HT1080 (cell line): ENCODE data around the gene CSNK1A1L. TPM values are rescaled to one million over a fixed set of nuclear protein-coding genes. Genes with fewer than 3 reads are reported as not detected.
A peak's percentile ranks its signal among the peaks of the same experiment; 100 is the strongest.

Source experiments
- DNase-seq: peaks from one replicate; pipeline ENCODE4 v3.0.0-alpha.2; 2015; ENCODE audit warnings: low read depth
- total RNA-seq: library from RNA; depleted of rRNA; stranded (reverse); fragments of >200 nt; shearing (Covaris generic); gene quantifications from 2 replicates; pipeline ENCODE4 v1.2.3, GENCODE V29; 2014

CSNK1A1L gene
- total RNA-seq, 1 experiment from 2014 or later, result not detected

DNA sequence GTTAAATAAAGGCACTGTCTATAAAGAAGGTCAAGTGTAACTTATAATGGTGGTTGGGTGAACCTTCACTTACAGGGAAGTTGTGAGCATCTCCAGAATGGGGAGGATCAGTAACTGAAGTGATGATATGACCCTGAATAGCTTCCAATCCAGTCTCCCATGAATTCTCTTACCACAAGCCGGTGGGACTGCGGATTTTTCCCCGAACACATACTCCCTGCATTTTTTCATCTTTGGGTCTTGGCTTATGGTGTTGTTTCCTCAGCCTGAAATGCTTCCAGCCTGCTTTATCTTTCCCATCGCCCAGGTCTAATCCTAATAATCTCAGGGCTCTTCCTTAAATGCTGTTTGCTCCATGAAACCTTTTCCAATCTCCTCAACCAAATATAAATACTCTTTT is 2.0 kb upstream of the CSNK1A1L start:
- no peak for DNase-seq

DNA sequence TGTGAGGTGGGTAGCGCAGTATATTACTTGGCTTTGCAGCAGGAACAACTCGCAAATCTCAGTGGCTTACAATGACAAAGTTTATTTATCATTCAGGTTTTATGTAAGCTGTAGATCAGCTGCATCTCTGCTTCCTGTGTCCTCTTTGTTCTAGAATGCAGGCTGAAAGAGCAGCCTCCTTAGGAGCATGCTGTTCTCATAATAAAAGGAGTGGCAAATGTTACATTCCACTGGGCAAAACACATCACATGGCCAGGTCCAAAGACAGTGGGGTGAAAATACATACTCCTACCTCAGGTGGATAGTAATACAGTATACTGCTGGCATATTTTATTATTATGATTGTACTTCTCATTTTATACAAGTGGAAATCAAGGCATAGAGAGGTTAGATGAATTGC is 1.2 kb upstream of the CSNK1A1L start:
- DNase-seq, result no peak

DNA sequence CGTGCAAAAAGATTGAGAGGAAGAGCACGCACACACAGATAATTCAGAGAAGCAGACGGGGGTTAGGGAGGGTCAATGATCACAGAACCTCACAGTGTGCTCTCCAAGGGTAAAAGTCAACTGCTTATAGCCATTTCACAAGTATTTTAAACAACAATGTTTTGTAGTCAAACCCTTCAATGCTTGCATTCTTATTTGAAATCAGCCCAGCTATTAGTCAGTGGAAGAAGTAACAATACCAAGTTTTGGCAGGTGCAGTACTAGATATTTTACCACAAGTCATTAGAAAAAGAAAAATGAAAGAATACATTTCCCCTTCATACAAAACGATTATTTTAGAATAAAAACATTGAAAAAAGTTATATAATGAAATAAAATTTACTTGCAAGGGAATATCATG is 2.6 kb downstream of the CSNK1A1L start:
- no peak for DNase-seq

DNA sequence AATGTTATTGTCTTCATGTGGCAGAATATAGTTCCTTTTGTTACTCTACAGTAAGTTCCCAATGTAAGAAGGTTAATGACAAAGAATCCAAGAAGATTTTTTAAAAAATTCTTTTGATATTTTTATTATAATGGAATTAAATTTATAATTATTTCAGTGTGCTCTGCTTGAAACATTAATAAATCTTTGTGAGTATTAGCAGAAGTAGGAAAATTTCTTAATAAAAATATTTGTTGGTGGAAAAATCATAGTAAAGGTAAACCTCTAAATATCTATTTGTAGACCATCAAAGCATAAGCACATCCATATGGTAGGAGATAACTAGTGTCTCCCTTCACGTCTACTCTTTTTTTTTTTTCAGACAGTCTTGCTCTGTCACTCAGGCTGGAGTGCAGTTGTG is 4.3 kb downstream of the CSNK1A1L start:
- DNase-seq, result no peak

DNA sequence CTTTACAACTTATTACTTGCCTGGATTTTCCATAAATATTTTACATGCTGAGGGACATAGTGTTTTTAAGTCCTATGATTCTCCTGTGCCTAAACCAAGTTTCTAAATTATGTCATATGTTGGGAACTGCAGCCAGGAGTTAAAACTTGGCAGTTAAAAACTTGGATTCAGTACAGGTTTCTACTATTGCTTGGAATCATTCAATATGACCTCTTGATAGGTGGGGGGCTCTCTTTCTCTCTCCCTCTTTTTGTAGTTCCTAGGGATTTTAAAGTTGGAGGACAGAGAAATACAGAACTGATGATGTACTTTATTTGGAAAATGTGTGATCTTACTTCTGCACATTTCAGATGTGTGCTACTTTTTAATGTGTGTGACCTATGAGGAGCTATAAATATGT is 4.7 kb downstream of the CSNK1A1L start:
- DNase-seq, result no peak

DNA sequence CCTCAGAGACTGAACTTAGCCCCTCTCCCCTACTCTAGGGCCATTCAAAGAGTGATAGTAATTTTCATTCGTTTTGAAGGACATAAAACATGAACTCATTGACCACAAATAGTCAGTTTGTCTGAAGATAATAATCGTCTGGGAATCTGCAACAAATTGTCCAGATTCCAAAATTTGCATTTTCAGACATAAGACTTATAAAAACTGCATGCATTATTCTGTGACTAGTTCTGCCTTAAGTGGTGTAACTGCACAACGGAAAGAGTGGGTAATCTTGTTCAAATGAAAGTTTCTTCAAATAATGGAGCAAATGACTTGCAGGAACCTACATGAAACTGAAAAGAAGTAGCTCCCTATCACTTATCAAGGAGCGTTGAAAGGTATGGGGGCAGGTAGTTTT is 8.4 kb downstream of the CSNK1A1L start:
- DNase-seq, result no peak

DNA sequence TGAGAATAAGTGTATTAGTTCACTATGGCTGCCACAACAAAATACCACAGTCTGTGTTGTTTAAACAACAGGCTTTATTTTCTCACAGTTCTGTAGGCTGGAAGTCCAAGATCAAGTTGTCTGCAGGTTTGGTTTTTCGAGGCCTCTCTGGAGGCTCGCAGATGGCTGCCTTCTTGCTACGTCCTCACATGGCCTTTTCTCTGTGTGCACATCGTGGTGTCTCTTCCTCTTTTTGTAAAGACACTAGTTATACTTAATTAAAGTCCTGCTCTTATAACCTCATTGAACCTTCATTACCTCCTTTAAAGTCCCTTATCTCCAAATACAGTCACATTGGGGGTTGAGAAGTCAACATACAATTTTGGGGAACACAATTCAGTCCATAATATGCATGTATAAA is 10.6 kb downstream of the CSNK1A1L start:
- DNase-seq, result no peak

DNA sequence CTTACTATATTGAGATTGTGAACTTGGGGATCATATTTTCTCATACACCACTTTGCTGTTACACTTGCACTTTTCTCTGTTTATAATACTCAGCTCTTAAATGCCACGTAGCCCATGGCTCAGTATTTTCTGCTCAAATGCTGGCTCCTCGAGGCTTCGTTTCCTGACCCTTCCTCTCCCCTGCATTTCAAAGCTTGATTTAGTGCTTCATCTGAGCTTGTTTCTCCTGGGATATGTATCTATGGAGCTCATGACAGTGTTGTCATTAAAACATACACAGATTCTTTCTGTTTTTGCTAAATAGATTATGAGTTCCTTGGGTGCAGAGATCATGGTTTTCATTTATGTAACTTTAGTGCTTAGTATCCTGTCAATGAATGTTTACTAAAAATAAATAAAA is 11.4 kb downstream of the CSNK1A1L start:
- DNase-seq, result no peak

DNA sequence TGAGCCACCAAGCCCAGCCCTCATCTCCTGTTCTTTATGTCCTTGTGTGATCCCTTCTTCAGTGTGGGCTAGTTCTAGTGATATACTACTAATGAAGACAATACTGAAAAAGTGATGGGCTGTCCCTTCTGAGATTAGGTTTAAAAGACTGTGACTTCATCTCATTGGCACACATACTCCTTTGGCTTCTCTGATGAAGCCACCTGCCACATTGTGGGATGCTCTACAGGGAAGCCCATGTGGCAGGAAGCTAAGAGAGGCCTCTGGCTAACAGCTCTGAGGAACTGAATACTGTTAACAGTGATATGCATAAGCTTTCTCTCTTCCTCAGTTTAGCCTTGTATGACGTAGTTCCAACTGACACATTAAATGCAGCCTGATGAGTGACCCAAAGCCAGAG is 13.6 kb downstream of the CSNK1A1L start:
- no peak for DNase-seq

DNA sequence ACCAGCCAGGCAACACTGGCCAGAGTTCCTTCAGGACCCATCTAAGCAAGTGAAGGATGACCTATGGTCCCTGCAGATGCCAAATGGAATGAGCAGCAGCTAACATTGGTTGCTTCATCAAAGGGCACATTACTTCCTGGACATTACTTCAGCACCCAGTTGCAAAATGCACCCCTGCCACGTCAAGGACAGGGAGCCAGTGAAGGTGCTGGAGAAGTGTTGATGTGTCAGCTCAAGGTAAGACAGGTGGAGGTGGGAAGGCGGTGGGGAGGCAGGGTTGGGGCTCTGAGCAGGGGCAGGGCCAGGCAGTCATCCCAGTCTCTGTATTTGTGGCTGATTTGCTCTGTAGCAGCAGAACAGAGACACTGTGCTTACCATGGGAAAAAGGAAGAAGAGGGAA is 14.6 kb downstream of the CSNK1A1L start:
- no peak for DNase-seq

DNA sequence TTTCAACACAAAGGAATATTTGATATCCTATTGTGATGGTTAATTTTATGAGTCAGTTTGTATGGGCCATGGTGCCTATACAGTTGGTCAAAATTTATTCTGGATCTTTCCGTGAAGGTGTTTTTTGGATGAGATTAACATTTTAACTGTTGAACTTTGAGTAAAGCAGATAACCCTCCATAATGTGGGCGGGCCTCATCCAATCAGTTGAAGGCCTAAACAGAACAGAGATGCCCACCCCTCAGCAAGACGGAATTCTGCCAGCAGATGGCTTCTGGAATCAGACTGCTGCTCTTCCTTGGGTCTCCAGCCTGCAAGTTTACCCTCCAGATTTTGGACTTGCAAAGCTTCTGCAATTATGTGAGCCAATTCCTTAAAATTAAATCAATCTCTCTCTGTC is 16.0 kb downstream of the CSNK1A1L start:
- DNase-seq, result no peak

DNA sequence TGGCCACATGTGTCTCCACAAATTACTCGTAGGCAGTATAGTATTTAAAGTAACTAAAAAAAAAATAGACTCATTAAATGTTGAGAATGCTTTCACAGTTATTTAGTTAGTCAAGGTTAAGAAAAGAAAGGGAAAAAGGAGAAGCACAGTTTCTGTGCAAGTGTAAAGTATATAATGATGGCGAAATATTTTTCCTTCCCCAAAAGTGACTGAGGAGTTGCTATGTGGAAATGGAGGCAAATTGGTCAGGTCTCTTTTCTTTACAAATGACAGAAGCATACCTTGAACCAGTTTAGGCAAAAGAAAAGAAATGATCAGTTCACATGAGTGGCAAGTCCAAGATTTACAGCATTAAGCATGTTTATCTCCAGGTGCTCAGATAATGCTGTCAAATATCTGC is 18.0 kb downstream of the CSNK1A1L start:
- no peak for DNase-seq

DNA sequence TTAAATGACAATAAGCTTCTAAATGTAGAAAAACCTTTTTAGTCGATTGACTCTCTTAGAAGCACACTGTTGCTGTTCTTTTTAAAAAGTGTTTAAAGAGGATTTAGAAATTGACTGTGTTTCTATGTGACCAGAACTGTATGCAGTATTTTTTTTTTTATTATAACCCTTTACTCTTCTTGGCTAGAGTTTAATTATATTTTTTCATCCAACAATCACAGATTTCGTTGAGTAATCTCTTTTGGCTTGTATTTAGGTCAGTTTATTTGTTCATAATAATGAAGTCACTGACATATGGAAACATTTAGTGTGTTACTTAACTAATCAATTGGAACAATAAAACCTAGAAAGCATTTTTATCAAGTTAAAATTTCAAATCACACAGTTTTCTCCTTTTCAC is 19.9 kb downstream of the CSNK1A1L start:
- DNase-seq, result no peak

DNA sequence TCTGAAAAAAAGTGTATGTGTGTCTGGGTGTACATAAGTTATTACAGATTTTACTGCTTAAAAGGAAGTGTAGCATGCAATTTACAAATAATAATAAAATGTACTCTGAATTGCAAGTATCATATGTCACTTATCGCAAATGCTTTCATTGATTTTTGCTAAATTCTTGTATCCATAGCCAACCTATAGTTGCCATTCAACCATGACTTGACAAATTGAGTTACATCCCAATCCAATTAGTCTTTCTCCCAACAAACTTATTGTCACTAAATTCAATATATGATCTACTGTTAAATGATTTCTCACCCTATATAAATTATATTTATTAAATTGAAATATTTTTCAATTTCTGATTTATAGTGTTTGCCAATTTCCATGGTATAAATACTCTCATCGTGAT is 28.6 kb downstream of the CSNK1A1L start:
- DNase-seq, result no peak

DNA sequence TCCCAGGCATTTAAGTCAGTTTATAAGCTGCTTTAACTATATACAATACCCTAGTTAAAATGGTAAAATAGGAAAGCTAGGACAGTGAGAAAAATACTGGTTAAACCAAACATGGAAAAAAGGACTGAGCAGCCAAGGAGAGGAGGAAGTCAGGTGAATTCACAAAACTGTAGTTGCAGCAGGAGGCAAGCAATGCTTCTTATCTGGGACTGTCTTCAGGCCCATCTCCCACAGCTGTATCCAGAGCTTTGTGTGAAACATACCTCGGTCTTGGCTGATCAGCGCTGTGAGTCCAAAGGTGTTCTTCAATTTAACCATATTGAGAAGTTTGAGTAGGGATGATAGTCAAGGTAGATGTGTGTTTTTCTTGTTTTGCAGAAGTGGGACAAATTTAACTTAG is 30.3 kb downstream of the CSNK1A1L start:
- no peak for DNase-seq

DNA sequence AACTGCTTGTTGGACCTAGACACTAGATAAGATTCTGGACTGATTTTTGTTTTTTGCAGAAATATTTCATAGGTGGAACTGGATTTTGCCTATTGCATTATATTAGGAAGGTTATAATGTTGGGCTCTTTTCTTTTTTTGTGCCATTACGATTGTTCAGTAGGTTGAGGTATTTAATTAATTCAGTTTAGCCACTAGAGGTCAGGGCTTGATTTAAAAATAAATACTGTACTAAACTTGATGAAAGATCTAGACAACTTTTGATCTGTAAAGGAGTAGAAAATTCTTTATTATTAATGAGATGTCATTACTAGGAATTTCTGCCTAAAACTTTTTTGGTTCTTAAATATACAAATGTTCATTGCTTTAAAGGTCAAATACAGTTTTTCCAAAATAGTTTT is 30.8 kb downstream of the CSNK1A1L start:
- DNase-seq, result peak; percentile 30

DNA sequence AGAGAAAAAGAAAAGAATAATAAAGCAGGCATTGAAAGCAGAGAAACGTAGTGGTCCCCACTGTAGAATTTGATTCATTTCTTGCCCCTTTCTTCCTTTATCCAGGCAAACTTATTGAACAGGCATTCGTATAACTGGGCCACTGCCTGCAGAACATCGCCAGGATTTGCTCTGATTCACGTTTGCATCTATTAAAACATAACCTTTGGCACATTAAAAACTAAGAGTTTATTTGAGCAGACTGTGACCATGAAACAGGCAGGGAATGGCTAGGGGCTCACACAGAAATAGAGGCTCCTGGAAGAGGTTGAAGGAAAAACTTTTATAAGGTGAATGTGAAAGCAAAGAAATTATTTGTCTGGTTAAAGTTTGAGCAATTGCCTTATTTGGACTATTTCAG is 33.4 kb downstream of the CSNK1A1L start:
- no peak for DNase-seq

DNA sequence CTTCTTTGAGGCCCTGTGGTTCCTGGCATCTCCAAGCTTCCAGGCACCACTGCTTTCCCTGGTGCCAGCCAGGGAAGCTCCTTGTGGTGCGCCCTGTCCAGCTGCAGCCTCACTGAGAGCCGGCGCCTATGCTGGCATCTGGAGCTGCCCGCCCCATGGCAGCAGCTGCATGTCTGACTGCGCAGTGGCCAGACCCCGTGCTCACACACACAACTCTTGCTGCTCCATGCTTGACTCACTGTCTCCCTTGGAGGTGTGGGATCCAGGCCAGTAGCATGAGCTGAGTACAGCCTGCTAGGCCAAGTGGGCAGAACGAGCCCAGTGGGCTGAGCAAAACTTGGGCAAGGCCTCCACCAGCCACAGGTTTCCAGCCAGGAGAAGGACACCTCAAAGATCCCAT is 34.5 kb downstream of the CSNK1A1L start:
- DNase-seq, result no peak

DNA sequence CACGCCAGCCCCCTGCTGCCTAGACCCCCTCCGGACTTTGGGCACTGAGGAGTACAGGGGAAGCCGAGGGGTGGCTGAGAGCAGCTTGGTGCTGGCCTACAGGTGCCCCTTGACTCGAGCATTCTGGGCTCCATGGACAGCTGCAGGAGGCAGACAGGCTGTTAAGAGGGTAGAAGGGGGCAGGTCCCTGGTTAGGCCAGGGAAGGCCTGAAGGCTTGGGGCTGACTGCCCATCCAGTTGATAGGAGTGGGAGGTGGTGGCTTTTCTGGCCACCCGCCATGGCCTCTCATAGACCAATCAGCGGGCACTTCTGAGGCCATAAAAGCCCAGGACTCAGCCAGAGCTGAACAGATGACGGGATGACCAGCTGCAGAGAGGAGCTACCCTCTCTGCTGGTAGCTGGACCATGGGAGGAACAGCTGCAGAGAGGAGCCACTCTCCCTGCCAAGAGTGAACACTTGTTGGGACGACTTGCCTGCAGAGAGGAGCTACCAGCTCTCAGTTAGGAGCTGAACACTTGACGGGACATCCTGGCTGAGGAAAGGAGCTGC is 35.2 kb downstream of the CSNK1A1L start:
- DNase-seq, result no peak

DNA sequence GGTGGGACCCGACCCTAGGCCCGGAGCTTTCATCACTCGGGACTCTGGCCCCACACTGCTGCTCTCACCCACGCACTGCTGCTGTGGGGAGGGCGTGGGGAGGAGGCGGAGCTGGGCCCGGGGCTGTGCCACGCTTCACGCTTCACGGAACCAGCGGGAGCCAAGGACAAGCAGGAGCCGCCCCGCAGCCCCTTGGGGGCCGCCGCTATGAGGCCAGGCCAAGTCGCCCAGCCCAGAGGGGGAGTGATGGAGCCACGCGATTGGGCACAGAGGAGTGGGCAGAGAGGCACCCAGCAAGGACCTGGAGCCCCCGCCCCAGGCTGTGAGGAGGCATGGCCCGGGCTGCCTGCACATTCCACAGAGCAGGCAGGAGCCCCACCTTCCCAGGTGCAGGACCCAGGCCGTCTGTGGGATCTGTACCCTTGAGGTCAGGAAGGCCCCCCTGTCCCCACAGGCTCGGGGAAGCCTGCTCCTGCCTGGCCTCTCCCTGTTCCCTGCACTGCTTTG is 35.8 kb downstream of the CSNK1A1L start:
- no peak for DNase-seq

DNA sequence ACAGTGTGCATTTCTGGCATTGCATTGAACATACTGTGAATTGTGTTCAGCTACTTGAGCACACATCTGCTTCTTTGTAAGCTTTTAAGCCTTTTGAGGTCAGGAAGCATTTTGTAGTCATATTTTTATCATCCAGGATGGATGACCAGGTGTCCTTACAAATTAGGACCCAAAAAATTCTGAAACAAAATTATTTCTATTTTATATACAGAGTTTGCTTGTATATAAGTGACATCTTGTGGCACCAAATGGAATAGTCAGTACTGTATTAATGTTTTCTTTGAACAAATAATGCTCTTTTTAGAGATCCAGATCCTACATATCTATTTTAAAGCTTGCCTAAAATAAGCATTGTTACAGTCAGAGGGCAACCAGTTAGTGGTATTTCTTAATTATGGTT is 36.5 kb downstream of the CSNK1A1L start:
- no peak for DNase-seq

DNA sequence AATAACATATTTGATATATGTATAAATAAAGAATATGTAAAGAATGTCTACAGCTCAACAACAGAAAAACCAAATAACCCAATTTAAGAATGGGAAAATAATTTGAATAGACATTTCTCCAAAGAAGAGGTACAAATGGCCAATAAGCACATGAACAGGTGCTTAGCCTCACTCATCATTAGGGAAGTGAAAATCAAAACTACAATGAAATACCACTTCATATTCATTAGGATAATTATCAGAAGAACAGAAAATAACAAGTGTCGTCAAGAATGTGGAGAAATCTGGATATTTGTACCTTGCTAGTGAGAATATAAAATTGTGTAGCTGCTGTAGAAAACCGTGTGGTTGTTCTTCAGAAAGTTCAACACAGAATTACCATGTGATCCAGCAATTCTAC is 37.6 kb downstream of the CSNK1A1L start:
- no peak for DNase-seq

DNA sequence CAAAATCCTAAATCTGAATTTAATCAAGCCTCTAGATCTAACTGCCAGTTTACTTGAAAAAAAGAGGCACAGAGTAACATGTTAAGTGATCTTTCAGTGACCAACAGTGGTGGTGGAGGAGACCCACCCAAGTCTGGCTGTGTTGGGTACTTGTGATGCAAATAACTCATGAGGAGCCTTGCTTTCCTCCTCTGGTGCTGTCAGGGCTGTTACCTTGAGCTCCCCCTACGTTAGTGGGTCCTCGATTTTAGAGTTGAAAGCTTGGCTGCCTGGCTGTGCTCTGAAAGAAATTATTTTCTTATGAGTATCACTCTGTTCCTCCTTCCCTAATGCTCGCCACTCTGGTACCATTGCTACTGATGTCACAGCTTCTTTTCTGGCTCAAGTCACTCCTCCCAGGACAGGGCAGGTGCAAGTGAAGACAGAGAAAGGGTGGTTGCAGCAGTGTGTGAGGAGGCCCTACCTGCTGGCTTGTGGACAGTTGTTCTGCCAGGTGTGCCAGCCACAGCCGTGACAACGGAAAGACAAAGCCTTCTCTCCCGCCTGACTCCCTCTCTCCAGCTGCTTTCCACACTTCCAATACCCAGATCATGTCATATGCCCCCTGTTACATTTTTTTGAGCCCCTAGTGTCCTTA is 39.5 kb downstream of the CSNK1A1L start:
- DNase-seq, result no peak

DNA sequence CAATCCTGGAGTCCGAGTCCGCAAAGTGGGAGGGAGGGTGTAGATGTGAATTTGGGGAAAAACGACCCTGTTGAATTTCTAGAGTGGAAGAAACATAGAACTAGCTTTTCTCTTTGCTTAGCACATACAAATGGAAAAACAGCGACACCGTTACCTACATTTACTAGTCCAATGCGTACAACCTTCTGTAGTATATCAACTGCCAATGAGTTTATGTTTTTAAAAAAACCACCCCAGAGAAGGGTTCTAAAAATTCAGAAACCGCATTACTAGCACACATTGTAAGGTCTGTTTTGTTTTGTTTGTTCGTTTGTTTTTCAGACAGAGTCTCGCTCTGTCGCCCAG is 45.6 kb downstream of the CSNK1A1L start:
- DNase-seq, result no peak
